ENCODE measurements around the gene RGL4. TPM values are rescaled to one million over a fixed set of nuclear protein-coding genes. Genes with fewer than 3 reads are reported as not detected.
"Not testable (repeated sequence)": the region's sequence is repeated elsewhere in the genome, so short reads cannot be mapped to it uniquely, and the experiment has no call there.

The RGL4 gene
- total RNA-seq, 2 donors from 2014 or later: 0.35 to 0.45 TPM

- H3K36me3 ChIP-seq: no peaks in the 10 kb centered on the region
- peaks cover 4% of the 10 kb centered on the region for H3K4me1 ChIP-seq
- no peak for DNase-seq
- TF ChIP-seq CTCF (IDR thresholded peaks at IDR 0.05): no peak
- no peak overlapping the region for H3K27ac ChIP-seq
- intact Hi-C loops (cut with DNase I): no loop called here
- H3K9ac ChIP-seq (ENCODE audit: low read depth in 2 of 2, low read length in 2 of 2): no peak overlapping the region
- no peak overlapping the region for H3K4me3 ChIP-seq
- no peaks in the 10 kb centered on the region for H3K27me3 ChIP-seq
- H3K9me3 ChIP-seq: no peaks in the 10 kb centered on the region
Observed at GRCh38 chr22:23673050-23673620, 17.7 kb upstream of the RGL4 start.

DNA sequence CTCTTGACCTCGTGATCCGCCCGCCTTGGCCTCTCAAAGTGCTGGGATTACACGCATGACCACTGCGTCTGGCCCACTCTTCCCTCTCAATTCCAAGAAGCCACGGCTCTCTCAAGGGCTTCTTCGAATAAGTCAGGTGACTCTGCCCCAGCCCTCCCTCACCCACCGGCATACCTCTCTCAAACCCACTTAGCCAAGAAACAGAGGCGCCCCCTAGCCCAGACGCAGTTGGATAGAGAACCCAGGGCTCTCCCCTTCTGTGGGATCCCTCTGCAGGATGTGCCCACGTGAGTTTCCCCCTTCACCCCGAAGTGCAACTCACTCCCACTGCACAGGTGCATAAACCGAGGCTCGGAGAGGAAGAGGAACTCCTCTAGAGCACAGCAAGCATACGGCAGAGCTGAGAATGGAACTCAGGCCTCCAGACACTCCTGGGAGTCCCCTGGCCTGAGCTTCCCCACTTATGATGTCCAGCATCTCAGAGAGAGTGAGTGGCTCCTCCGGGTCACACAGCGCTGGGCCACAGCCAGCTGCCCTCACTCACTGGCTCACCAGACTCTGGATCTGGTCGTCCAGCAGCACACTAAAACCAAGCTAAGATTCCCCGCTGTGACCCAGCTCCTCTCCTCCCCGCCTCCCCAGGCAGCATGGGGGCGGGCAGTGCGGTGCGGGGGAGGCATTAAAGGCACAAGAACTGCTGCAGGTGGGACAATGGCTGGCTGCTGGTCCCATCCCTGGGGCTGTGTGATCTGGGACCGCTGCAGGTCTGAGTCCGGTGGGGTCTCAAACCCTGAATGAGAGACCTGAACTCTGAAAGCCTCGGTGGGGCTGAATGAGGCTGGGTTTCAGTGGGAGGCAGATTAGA is 16.8 kb upstream of the RGL4 start:
- H3K36me3 ChIP-seq: no peaks in the 10 kb centered on the region
- H3K4me3 ChIP-seq: no peak overlapping the region
- no peaks in the 10 kb centered on the region for H3K27me3 ChIP-seq
- H3K9me3 ChIP-seq: no peaks in the 10 kb centered on the region
- intact Hi-C loops (cut with DNase I): no loop called here
- TF ChIP-seq CTCF (IDR thresholded peaks at IDR 0.05): no peak
- peaks cover 4% of the 10 kb centered on the region for H3K4me1 ChIP-seq
- DNase-seq: no peak
- no peak overlapping the region for H3K27ac ChIP-seq
- no peak overlapping the region for H3K9ac ChIP-seq (ENCODE audit: low read depth in 2 of 2, low read length in 2 of 2)

- not testable (repeated sequence) for H3K4me3 ChIP-seq; DNase-seq; H3K36me3 ChIP-seq; H3K27ac ChIP-seq; H3K27me3 ChIP-seq; H3K9me3 ChIP-seq; H3K4me1 ChIP-seq; H3K9ac ChIP-seq (ENCODE audit: low read depth in 2 of 2, low read length in 2 of 2)
- intact Hi-C loops (cut with DNase I): loop anchor here (5.0 kb wide), 1 partner anchor 927 kb away; the partner anchor contains the start of gene GGT1
Observed at GRCh38 chr22:23674886-23675501, 15.8 kb upstream of the RGL4 start.

DNA sequence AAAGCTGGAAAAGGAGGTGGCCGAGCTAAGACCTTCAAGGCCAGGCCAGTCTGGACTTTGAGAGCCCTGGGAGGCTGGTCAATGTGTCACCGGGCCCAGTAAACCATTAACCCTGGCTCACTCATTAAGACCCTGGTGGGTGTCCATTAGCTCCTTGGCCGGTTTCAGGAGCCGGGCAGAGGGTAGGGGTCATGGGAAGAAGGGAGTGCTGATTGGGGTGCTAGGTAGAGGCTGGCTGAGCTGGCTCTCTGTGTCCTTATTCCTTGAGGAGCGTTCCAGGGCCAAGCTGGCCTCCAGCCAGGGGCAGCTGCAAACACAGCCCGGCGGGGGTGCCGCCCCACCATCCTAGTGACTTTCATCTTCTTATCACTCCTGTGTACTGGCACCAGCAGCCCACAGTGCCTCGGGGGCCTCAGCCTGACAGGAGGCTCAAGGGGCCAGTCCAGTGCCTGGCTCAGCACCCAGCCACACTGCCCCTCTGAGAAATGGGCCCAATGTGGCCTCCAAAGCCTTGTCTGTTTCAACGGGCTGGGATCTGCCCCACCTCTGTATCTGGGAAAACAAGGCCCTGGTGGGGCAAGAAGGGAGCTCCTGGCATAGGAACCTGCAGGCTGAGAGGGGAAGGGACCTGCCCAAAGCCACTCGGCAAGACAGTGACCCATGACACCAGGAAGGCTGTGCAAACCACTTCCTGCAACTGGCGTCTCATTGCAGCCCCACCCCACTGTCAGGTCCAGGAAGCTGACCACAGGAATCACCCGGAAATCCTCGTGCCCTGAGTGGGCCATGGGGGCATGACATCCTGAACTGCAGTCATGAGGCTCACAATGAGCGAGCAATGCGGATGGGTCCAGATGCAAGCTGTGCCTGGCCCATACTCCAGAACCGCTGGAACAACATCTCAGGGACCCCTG is 15.1 kb upstream of the RGL4 start:
- Histone ChIP-seq H3K9me3 (no peaks in the 10 kb centered on the region), H3K36me3 (no peaks in the 10 kb centered on the region), H3K27me3 (no peaks in the 10 kb centered on the region), H3K4me3 (no peak overlapping the region), H3K27ac (no peak overlapping the region), H3K4me1 (peaks cover 4% of the 10 kb centered on the region), H3K9ac (ENCODE audit: low read depth in 2 of 2, low read length in 2 of 2) (no peak overlapping the region)
- no peak for TF ChIP-seq CTCF (IDR thresholded peaks at IDR 0.05)
- DNase-seq: peak; percentile 72
- intact Hi-C loops (cut with DNase I): loop anchor here (5.0 kb wide), 1 partner anchor 927 kb away; the partner anchor contains the start of gene GGT1

DNA sequence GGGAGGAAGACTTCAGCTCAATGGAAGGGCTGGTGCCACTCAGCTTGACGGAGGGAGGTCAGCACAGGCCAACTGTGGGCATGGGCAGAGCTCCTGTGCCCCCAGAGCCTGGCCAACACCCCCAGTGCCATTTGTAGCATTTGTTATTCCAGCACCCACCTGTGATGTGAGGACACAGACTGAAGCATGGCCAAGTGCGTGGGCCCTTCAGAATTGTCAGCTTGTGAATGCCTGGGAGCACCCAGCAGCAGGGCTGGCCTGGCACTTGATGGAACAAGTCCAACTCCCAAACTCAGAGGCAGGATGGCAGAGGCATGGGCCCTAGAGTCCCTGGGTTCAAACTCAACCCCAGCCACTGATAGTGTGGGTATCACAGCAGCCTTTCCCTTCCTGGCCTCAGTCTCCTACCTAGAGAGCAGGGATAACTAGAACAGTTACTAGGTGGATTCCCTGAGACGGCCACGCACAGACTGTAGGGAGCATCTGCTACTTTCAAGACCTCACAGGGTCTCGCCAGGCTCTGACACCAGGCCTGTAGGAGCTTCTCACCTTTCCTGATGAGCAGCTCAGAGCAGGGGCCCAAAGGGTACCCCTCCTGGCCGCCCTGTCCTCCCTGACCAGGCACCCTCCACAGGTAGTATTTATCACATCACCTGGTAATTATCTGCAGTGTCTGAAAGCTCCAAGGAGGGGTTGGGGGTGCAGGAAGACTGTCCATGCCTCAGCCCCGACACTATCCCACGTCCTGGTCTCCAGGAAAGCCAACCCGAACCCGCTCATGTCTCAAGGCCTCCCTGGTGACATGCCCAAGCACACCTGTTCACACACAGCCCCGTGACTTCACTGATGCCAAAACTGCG is 13.7 kb upstream of the RGL4 start:
- H3K4me1 ChIP-seq; H3K9me3 ChIP-seq; H3K36me3 ChIP-seq; H3K4me3 ChIP-seq; H3K9ac ChIP-seq (ENCODE audit: low read depth in 2 of 2, low read length in 2 of 2); H3K27ac ChIP-seq; DNase-seq; H3K27me3 ChIP-seq: not testable (repeated sequence)
- intact Hi-C loops (cut with DNase I): loop anchor here (5.0 kb wide), 1 partner anchor 925 kb away; the partner anchor contains the start of gene GGT1

All from colonic mucosa (tissue), 4 donors.